ENCODE measurements around the gene ARL15.

GRCh38 chr5:54278979-54279717 lies 31.2 kb downstream of the ARL15 start:
- TF ChIP-seq EZH2 (IDR thresholded peaks at IDR 0.05; ENCODE audit: borderline replicate concordance, insufficient read depth, low read depth, low read length, poor library complexity, severe bottlenecking), result no peak
- no peak for TF ChIP-seq CTCF (IDR thresholded peaks at IDR 0.05)

All from B cell (primary cell).